Measurements from ENCODE around the gene LUZP1. TPM values are rescaled to one million over a fixed set of nuclear protein-coding genes. Genes with fewer than 3 reads are reported as not detected.

Gene LUZP1
- total RNA-seq, 1 experiment from 2014 or later = 43.4 TPM

DNA sequence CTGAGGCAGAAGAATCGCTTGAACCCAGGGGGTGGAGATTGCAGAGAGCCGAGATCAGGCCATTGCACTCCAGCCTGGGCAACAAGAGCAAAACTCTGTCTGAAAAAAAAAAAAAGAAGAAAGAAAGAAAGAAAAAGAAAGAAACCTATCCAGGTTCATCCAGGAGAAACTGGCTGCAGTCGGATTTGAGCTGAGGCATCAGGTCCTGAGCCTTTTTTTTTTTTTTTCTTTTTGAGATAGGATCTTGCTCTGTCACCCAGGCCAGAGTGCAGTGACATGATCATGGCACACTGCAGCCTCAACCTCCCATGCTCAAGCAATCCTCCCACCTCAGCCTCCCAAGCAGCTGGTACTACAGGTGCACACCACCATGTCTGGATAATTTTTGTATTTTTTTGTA is 22.5 kb upstream of the LUZP1 start:
- no peaks in the 10 kb centered on the region for H3K4me1 Mint-ChIP-seq
- ATAC-seq (no peak), DNase-seq (ENCODE audit: low spot score) (no peak)
- no peaks in the 10 kb centered on the region for H3K9me3 Mint-ChIP-seq
- no peaks in the 10 kb centered on the region for H3K27me3 Mint-ChIP-seq (ENCODE audit: low read depth)
- ChIA-PET POLR2A (interaction anchor here (0.6 kb wide), 1 partner anchor 28 kb away, joined by 5 read pairs; no protein-coding TSS in a partner anchor), CTCF (interaction anchor here (0.8 to 0.9 kb wide), 2 partner anchors 19 to 107 kb away, joined by 3 read pairs; no protein-coding TSS in a partner anchor)
- H3K4me3 Mint-ChIP-seq = no peak overlapping the region
- peaks cover 6% of the 10 kb centered on the region; the same call in 1 of the 2 replicates for H3K36me3 Mint-ChIP-seq
- no peak overlapping the region for H3K27ac Mint-ChIP-seq
- TF ChIP-seq ARID4B (CRISPR knock-in tag; IDR thresholded peaks at IDR 0.05; ENCODE audit: borderline replicate concordance) (no peak), HMGA2 (CRISPR knock-in tag; IDR thresholded peaks at IDR 0.05) (no peak), STAT6 (CRISPR knock-in tag; conservative IDR thresholded peaks at IDR 0.05; ENCODE audit: low read depth) (no peak), ZNF416 (CRISPR knock-in tag; IDR thresholded peaks at IDR 0.05) (no peak), ZSCAN18 (CRISPR knock-in tag; IDR thresholded peaks at IDR 0.05) (no peak), MLX (CRISPR knock-in tag; IDR thresholded peaks at IDR 0.05) (no peak), ESRRA (CRISPR knock-in tag; IDR thresholded peaks at IDR 0.05; ENCODE audit: borderline replicate concordance) (no peak), TCF7 (CRISPR knock-in tag; IDR thresholded peaks at IDR 0.05; ENCODE audit: low read depth) (no peak), NFATC4 (CRISPR knock-in tag; IDR thresholded peaks at IDR 0.05) (no peak), ERG (CRISPR knock-in tag; IDR thresholded peaks at IDR 0.05) (no peak), RELA (CRISPR knock-in tag; IDR thresholded peaks at IDR 0.05; ENCODE audit: borderline replicate concordance) (no peak), USF1 (CRISPR knock-in tag; IDR thresholded peaks at IDR 0.05) (no peak), MYBL2 (CRISPR knock-in tag; IDR thresholded peaks at IDR 0.05) (no peak), ZNF219 (CRISPR knock-in tag; IDR thresholded peaks at IDR 0.05; ENCODE audit: borderline replicate concordance) (no peak), AR (CRISPR knock-in tag; IDR thresholded peaks at IDR 0.05) (no peak), NR3C1 (CRISPR knock-in tag; conservative IDR thresholded peaks at IDR 0.05; ENCODE audit: low read depth) (no peak), PRDM15 (CRISPR knock-in tag; IDR thresholded peaks at IDR 0.05) (no peak)
- TF ChIP-seq, protein P1, sequence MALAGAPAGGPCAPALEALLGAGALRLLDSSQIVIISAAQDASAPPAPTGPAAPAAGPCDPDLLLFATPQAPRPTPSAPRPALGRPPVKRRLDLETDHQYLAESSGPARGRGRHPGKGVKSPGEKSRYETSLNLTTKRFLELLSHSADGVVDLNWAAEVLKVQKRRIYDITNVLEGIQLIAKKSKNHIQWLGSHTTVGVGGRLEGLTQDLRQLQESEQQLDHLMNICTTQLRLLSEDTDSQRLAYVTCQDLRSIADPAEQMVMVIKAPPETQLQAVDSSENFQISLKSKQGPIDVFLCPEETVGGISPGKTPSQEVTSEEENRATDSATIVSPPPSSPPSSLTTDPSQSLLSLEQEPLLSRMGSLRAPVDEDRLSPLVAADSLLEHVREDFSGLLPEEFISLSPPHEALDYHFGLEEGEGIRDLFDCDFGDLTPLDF (CRISPR knock-in tag; IDR thresholded peaks at IDR 0.05) = no peak
